ENCODE data around the gene MAOB. TPM values are rescaled to one million over a fixed set of nuclear protein-coding genes. Genes with fewer than 3 reads are reported as not detected.
"Not testable (repeated sequence)": the region's sequence is repeated elsewhere in the genome, so short reads cannot be mapped to it uniquely, and the experiment has no call there.

MAOB gene
- total RNA-seq: 1 to 10 TPM; 1.9 to 4.5 (median 2.1) TPM

DNA sequence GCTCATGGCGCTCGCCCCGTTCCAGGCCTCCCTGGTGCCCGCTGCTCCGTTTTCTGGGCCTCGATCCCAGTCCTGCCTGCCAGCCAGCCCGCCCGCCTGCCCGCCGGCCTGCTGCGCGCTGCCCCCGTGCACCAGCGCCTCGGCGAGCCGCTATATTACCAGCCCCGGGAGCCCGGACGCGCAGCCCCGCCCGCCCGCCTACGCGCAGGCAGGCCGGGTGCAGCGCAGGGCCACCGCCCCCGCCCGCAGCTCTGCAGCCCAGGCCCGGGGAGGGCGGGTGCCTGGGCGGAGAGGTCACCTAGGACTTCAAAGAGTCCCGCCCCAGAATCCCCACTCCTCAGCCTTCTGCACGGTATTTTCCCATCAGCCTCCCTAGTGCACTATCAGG is at the start of gene MAOB:
Gene MAOB, minus strand, starts transcription at position 157 of the 388 bp plus-strand sequence. Its CDS starts 151 bp downstream, at position 6.
- Histone ChIP-seq H3K27me3 (no peaks in the 10 kb centered on the region), H3K4me3 (peak within 1 kb of the TSS; percentile 47), H3K27ac (peak within 1 kb of the TSS; percentile 38), H3K4me1 (peaks cover 15% of the 10 kb centered on the region), H3K36me3 (no peaks in the 10 kb centered on the region), H3K9me3 (no peaks in the 10 kb centered on the region)
- WGBS: 23% methylated on average over 23 of the region's 36 CpGs
- TF ChIP-seq POLR2AphosphoS5 (IDR thresholded peaks at IDR 0.05) (no peak), EP300 (IDR thresholded peaks at IDR 0.05) (no peak), CTCF (IDR thresholded peaks at IDR 0.05) (no peak), POLR2A (IDR thresholded peaks at IDR 0.05) (no peak)
- peak in 1 of 2 donors; percentile 76 for DNase-seq (ENCODE audit: low spot score in 2 of 2)

DNA sequence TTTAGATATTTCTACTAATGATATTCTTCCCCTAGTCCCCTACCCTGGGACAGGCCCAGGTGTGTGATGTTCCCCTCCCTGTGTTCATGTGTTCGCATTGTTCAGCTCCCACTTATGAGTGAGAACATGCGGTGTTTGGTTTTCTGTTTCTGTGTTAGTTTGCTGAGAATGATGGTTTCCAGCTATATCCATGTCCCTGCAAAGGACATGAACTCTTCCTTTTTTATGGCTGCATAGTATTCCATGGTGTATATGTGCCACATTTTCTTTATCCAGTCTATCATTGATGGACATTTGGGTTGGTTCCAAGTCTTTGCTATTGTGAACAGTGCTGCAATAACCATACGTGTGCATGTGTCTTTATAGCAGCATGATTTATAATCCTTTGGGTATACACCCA is 39.8 kb upstream of the MAOB start:
- not testable (repeated sequence) for H3K4me1 ChIP-seq; DNase-seq (ENCODE audit: low spot score in 2 of 2); H3K4me3 ChIP-seq; H3K9me3 ChIP-seq; H3K27me3 ChIP-seq; H3K36me3 ChIP-seq; H3K27ac ChIP-seq
- 88% methylated on average over 3 of the region's 3 CpGs for WGBS

DNA sequence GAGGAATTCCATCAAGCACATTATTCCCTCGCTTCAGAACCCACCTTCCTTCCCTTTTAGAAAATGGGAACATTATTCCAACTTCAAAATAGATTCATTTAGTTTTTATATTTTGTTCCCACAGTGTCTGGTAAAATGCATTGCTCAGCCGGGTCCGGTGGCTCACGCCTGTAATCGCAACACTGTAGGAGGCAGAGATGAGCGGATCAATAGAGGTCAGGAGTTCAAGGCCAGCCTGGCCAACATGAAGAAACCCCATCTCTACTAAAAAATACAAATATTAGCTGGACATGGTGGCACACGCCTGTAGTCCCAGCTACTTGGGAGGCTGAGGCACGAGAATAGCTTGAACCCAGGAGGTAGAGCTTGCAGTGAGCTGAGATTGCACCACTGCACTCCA is 28.5 kb upstream of the MAOB start:
- H3K4me3 ChIP-seq; H3K4me1 ChIP-seq; DNase-seq (ENCODE audit: low spot score in 2 of 2); H3K27ac ChIP-seq; H3K36me3 ChIP-seq; H3K9me3 ChIP-seq; H3K27me3 ChIP-seq: not testable (repeated sequence)
- WGBS: 83% methylated on average over 8 of the region's 8 CpGs

DNA sequence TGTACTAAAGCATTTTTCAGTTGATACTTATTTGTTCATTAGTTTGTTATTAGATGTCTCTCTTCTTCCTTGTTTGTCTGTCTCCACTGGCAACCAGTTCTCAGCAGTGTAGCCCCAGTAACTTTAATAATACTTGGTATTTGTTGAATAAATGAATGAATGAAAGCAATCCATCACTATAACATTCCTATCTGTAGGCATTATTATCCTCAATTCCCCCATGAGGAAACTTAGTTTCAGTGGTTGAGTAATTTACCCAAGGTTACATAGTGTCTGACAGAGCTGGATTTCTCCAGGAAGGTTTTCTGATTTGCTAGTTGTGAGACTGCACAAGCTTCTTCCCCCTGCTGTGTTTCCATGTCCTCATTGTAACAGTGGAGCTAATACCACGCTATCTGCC is 27.8 kb upstream of the MAOB start:
- no peak for DNase-seq (ENCODE audit: low spot score in 2 of 2)
- Histone ChIP-seq H3K27me3 (no peaks in the 10 kb centered on the region), H3K36me3 (no peaks in the 10 kb centered on the region), H3K9me3 (no peaks in the 10 kb centered on the region), H3K27ac (no peak overlapping the region), H3K4me1 (no peaks in the 10 kb centered on the region), H3K4me3 (no peak overlapping the region)
- WGBS: 40% methylated on average over 1 of the region's 1 CpG
- TF ChIP-seq EP300 (IDR thresholded peaks at IDR 0.05) (no peak), POLR2AphosphoS5 (IDR thresholded peaks at IDR 0.05) (no peak), CTCF (IDR thresholded peaks at IDR 0.05) (no peak), POLR2A (IDR thresholded peaks at IDR 0.05) (no peak)

DNA sequence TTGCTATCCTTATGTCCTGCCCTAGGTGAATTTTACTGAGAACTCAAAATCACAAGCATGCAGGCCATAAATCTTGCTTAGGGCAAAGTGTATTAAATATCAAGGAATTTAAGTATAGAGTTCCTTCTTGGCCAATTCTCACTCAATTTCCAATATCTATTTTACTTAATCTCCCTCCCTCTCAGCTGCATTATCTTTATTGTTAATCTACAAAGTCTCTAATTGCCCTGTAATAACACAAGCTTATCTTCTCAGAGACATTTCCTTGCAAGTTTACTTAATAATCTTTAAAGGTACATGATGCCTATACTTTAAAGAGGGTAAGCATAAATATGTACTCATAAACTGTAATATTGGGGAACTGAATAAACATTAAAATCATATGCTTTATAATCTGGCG is 26.9 kb upstream of the MAOB start:
- Histone ChIP-seq H3K9me3 (no peaks in the 10 kb centered on the region), H3K4me3 (no peak overlapping the region), H3K27me3 (no peaks in the 10 kb centered on the region), H3K27ac (no peak overlapping the region), H3K36me3 (no peaks in the 10 kb centered on the region), H3K4me1 (no peaks in the 10 kb centered on the region)
- no peak for DNase-seq (ENCODE audit: low spot score in 2 of 2)
- WGBS: 94% methylated on average over 1 of the region's 1 CpG
- TF ChIP-seq EP300 (IDR thresholded peaks at IDR 0.05) (no peak), POLR2AphosphoS5 (IDR thresholded peaks at IDR 0.05) (no peak), POLR2A (IDR thresholded peaks at IDR 0.05) (no peak), CTCF (IDR thresholded peaks at IDR 0.05) (no peak)

GRCh38 chrX:43899878-43900815 is 17.9 kb upstream of the MAOB start:
- WGBS: 67% methylated on average over 5 of the region's 5 CpGs
- H3K4me1 ChIP-seq: no peaks in the 10 kb centered on the region
- DNase-seq (ENCODE audit: low spot score in 2 of 2): no peak
- TF ChIP-seq EP300 (IDR thresholded peaks at IDR 0.05) (no peak), POLR2A (IDR thresholded peaks at IDR 0.05) (no peak), POLR2AphosphoS5 (IDR thresholded peaks at IDR 0.05) (no peak), CTCF (IDR thresholded peaks at IDR 0.05) (no peak)
- no peaks in the 10 kb centered on the region for H3K36me3 ChIP-seq
- H3K9me3 ChIP-seq: no peaks in the 10 kb centered on the region
- no peaks in the 10 kb centered on the region for H3K27me3 ChIP-seq
- no peak overlapping the region for H3K4me3 ChIP-seq
- no peak overlapping the region for H3K27ac ChIP-seq
